Caki2 (cell line): ENCODE data around the gene OR51B5. TPM values are rescaled to one million over a fixed set of nuclear protein-coding genes. Genes with fewer than 3 reads are reported as not detected.

Source experiments
- total RNA-seq: library from RNA; depleted of rRNA; stranded (reverse); fragments of >200 nt; shearing (Covaris generic); gene quantifications from 2 replicates; pipeline ENCODE4 v1.2.3, GENCODE V29; 2014; ENCODE audit warnings: low replicate concordance; rRNA removed

OR51B5 gene
- total RNA-seq, 1 experiment from 2014 or later: not detected

Other genes with a start within 250 kb of the OR51B5 start
- gene OR52A5, start 205.2 kb downstream of the OR51B5 start, total RNA-seq: not detected in 2 replicates
- gene OR52A1, start 188.8 kb downstream of the OR51B5 start, total RNA-seq: not detected in 2 replicates
- gene OR51V1, start 142.8 kb downstream of the OR51B5 start, total RNA-seq: not detected in 2 replicates
- gene HBB, start 116.5 kb downstream of the OR51B5 start, total RNA-seq: not detected in 2 replicates
- gene HBD, start 109.0 kb downstream of the OR51B5 start, total RNA-seq: not detected in 2 replicates
- gene HBG1, start 93.7 kb downstream of the OR51B5 start, total RNA-seq: not detected in 2 replicates
- gene HBG2, start 88.7 kb downstream of the OR51B5 start, total RNA-seq: not detected in 2 replicates
- gene HBE1, start 73.6 kb downstream of the OR51B5 start, total RNA-seq: not detected in 2 replicates
- not detected in 2 replicates for gene OR51B4, start 41.6 kb downstream of the OR51B5 start, total RNA-seq
- not detected in 2 replicates for gene OR51B2, start 19.2 kb downstream of the OR51B5 start, total RNA-seq
- not detected in 2 replicates for gene OR51B6, start 8.0 kb upstream of the OR51B5 start, total RNA-seq
- gene OR51M1, start 40.3 kb upstream of the OR51B5 start, total RNA-seq: not detected in 2 replicates
- gene OR51Q1, start 78.6 kb upstream of the OR51B5 start, total RNA-seq: not detected in 2 replicates
- not detected in 2 replicates for gene OR51I1, start 98.0 kb upstream of the OR51B5 start, total RNA-seq
- gene OR51I2, start 105.8 kb upstream of the OR51B5 start, total RNA-seq: not detected in 2 replicates
- not detected in 2 replicates for gene OR52D1, start 145.2 kb upstream of the OR51B5 start, total RNA-seq
- gene UBQLN3, start 166.4 kb upstream of the OR51B5 start, total RNA-seq: not detected in 2 replicates
- gene UBQLNL, start 173.2 kb upstream of the OR51B5 start, total RNA-seq: 0.14 TPM in 1 of 2 replicates, not detected in the other
- gene OR52H1, start 205.0 kb upstream of the OR51B5 start, total RNA-seq: not detected in 2 replicates
- not detected in 2 replicates for gene OR52B6, start 237.4 kb upstream of the OR51B5 start, total RNA-seq